Neural cell (in vitro differentiated cells): ENCODE data around the gene NYAP2. TPM values are rescaled to one million over a fixed set of nuclear protein-coding genes. Genes with fewer than 3 reads are reported as not detected.

Experiments used
- H2AFZ ChIP-seq: fragments of 200-600, 300-800 bp; sonication (generic), shearing (Covaris generic); 2 replicates; pipeline ENCODE4 v1.6.0; 2014; ENCODE audit warnings: low read depth, mild to moderate bottlenecking, antibody characterized with exemption, low read length, moderate library complexity
- H3F3A ChIP-seq: fragments of 200-600 bp; shearing (Covaris generic); 2 replicates; pipeline ENCODE4 v1.6.1; 2016; ENCODE audit warnings: mild to moderate bottlenecking, moderate library complexity, mixed read lengths, antibody characterized with exemption, low read length; ENCODE audit not compliant: insufficient read depth, poor library complexity, severe bottlenecking
- H3K27ac ChIP-seq: fragments of 200-600, 300-800 bp; sonication (generic), shearing (Covaris generic); 2 replicates; pipeline ENCODE4 v1.5.1; 2014; ENCODE audit warnings: mild to moderate bottlenecking, low read length, moderate library complexity
- H3K27me3 ChIP-seq: fragments of 300-800, 200-600 bp; sonication (generic), shearing (Covaris generic); 2 replicates; pipeline ENCODE4 v1.6.0; 2014; ENCODE audit warnings: mild to moderate bottlenecking, low read depth, low read length, moderate library complexity; ENCODE audit not compliant: insufficient read depth
- H3K36me3 ChIP-seq: fragments of 300-800, 200-600 bp; sonication (generic), shearing (Covaris generic); 2 replicates; pipeline ENCODE4 v1.5.1; 2014; ENCODE audit warnings: mild to moderate bottlenecking, antibody characterized with exemption, low read length, moderate library complexity; ENCODE audit not compliant: insufficient read depth
- H3K4me2 ChIP-seq: fragments of 300-800, 200-600 bp; sonication (generic), shearing (Covaris generic); 2 replicates; pipeline ENCODE4 v1.6.0; 2014; ENCODE audit warnings: mild to moderate bottlenecking, low read length
- H3K4me3 ChIP-seq: fragments of 300-800, 200-600 bp; sonication (generic), shearing (Covaris generic); 2 replicates; pipeline ENCODE4 v1.5.1; 2014; ENCODE audit warnings: mild to moderate bottlenecking, low read length, moderate library complexity
- H3K79me2 ChIP-seq: fragments of 200-600 bp; shearing (Covaris generic); replicated peaks from 2 replicates; pipeline ENCODE4 v1.6.0; 2014; ENCODE audit warnings: mild to moderate bottlenecking, low read length, moderate library complexity; ENCODE audit not compliant: insufficient read depth
- H3K9ac ChIP-seq: fragments of 300-800, 200-600 bp; sonication (generic), shearing (Covaris generic); 2 replicates; pipeline ENCODE4 v1.6.1; 2016; ENCODE audit warnings: mild to moderate bottlenecking, low read length, mixed read lengths
- H3K9me2 ChIP-seq: fragments of 200-600 bp; shearing (Covaris generic); 2 replicates; pipeline ENCODE4 v1.6.1; 2016; ENCODE audit warnings: mild to moderate bottlenecking, low read length, mixed read lengths; ENCODE audit not compliant: insufficient read depth
- H3K9me3 ChIP-seq: fragments of 200-600, 300-800 bp; sonication (generic), shearing (Covaris generic); 2 replicates; pipeline ENCODE4 v1.6.1; 2016; ENCODE audit warnings: mild to moderate bottlenecking, mixed run types, low read length, moderate library complexity, mixed read lengths
- H4K20me1 ChIP-seq: fragments of 200-600 bp; shearing (Covaris generic); 2 replicates; pipeline ENCODE4 v1.6.1; 2016; ENCODE audit warnings: mild to moderate bottlenecking, mixed run types; ENCODE audit not compliant: insufficient read depth
- EP300 ChIP-seq: fragments of 450-650 bp; conservative IDR thresholded peaks from 2 replicates; pipeline ENCODE4 v1.6.1; 2014; ENCODE audit warnings: antibody characterized with exemption, mild to moderate bottlenecking, moderate library complexity; ENCODE audit not compliant: poor library complexity, severe bottlenecking
- EZH2 ChIP-seq: fragments of 200-600, 300-800 bp; shearing (Covaris generic), sonication (generic); IDR thresholded peaks from 2 replicates; pipeline ENCODE4 v1.6.1; 2014; ENCODE audit warnings: antibody characterized with exemption, low read length, borderline replicate concordance, mild to moderate bottlenecking; ENCODE audit not compliant: insufficient read depth, poor library complexity, severe bottlenecking
- MXI1 ChIP-seq: fragments of 450-650 bp; conservative IDR thresholded peaks from 2 replicates; pipeline ENCODE4 v1.6.1; 2014; ENCODE audit warnings: antibody characterized with exemption, mild to moderate bottlenecking; ENCODE audit not compliant: poor library complexity, severe bottlenecking
- POLR2AphosphoS5 ChIP-seq: IDR thresholded peaks from 2 replicates; pipeline ENCODE4 v1.6.1; 2012
- RAD21 ChIP-seq: fragments of 450-650 bp; conservative IDR thresholded peaks from 2 replicates; pipeline ENCODE4 v1.6.1; 2014; ENCODE audit warnings: antibody characterized with exemption, mild to moderate bottlenecking, moderate library complexity
- SMC3 ChIP-seq: fragments of 450-650 bp; conservative IDR thresholded peaks from 2 replicates; pipeline ENCODE4 v1.6.1; 2014; ENCODE audit warnings: antibody characterized with exemption, mild to moderate bottlenecking, moderate library complexity; ENCODE audit not compliant: poor library complexity
- TAF1 ChIP-seq: IDR thresholded peaks from 2 replicates; pipeline ENCODE4 v1.6.1; 2012; ENCODE audit warnings: low read depth
- polyA plus RNA-seq: library from polyadenylated mRNA; depleted of rRNA; stranded (reverse); fragments of >200 nt; gene quantifications from 2 replicates; pipeline ENCODE4 v1.2.3, GENCODE V29; 2014
- TF ChIP-seq, protein P1 (sequence below): fragments of 450-650 bp; IDR thresholded peaks from 2 replicates; pipeline ENCODE4 v1.5.1; 2014; ENCODE audit warnings: antibody characterized with exemption, mild to moderate bottlenecking, moderate library complexity; ENCODE audit not compliant: poor library complexity, severe bottlenecking
- TF ChIP-seq, protein P2 (sequence below): IDR thresholded peaks from 2 replicates; pipeline ENCODE4 v1.6.1; 2012; ENCODE audit warnings: borderline replicate concordance

The NYAP2 gene
- polyA plus RNA-seq, 1 donor from 2014 or later: 0.98 TPM

DNA sequence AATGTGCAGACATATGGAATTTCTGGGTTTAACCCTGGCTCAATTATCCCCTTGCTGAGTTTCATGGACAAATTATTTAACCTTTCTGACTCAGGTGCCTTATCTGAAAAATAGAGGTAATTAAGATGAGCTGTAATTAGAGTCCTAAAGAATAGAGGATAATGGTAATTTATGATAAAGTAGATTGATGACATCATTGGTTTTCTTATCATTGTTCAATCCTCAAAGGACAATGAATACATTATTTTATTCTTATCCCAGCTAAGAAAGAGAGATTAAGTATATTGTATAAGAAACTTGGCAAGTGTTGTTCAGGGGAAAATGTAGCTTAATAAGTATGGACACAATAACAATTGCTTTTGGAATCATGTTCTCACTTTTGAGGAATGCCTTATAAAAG, 279.3 kb downstream of the NYAP2 start:
- Histone ChIP-seq H4K20me1 (no peaks in the 10 kb centered on the region), H3K4me3 (no peak overlapping the region), H3K36me3 (no peaks in the 10 kb centered on the region), H3K79me2 (no peaks in the 10 kb centered on the region), H2AFZ (no peak overlapping the region), H3K9ac (no peak overlapping the region), H3K9me3 (no peaks in the 10 kb centered on the region), H3K9me2 (no peaks in the 10 kb centered on the region), H3K27ac (no peak overlapping the region), H3K27me3 (no peaks in the 10 kb centered on the region), H3F3A (no peaks in the 10 kb centered on the region), H3K4me2 (no peak overlapping the region)
- TF ChIP-seq, protein P1, sequence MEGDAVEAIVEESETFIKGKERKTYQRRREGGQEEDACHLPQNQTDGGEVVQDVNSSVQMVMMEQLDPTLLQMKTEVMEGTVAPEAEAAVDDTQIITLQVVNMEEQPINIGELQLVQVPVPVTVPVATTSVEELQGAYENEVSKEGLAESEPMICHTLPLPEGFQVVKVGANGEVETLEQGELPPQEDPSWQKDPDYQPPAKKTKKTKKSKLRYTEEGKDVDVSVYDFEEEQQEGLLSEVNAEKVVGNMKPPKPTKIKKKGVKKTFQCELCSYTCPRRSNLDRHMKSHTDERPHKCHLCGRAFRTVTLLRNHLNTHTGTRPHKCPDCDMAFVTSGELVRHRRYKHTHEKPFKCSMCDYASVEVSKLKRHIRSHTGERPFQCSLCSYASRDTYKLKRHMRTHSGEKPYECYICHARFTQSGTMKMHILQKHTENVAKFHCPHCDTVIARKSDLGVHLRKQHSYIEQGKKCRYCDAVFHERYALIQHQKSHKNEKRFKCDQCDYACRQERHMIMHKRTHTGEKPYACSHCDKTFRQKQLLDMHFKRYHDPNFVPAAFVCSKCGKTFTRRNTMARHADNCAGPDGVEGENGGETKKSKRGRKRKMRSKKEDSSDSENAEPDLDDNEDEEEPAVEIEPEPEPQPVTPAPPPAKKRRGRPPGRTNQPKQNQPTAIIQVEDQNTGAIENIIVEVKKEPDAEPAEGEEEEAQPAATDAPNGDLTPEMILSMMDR: no peak
- no peak for TF ChIP-seq RAD21
- TF ChIP-seq, protein P2, sequence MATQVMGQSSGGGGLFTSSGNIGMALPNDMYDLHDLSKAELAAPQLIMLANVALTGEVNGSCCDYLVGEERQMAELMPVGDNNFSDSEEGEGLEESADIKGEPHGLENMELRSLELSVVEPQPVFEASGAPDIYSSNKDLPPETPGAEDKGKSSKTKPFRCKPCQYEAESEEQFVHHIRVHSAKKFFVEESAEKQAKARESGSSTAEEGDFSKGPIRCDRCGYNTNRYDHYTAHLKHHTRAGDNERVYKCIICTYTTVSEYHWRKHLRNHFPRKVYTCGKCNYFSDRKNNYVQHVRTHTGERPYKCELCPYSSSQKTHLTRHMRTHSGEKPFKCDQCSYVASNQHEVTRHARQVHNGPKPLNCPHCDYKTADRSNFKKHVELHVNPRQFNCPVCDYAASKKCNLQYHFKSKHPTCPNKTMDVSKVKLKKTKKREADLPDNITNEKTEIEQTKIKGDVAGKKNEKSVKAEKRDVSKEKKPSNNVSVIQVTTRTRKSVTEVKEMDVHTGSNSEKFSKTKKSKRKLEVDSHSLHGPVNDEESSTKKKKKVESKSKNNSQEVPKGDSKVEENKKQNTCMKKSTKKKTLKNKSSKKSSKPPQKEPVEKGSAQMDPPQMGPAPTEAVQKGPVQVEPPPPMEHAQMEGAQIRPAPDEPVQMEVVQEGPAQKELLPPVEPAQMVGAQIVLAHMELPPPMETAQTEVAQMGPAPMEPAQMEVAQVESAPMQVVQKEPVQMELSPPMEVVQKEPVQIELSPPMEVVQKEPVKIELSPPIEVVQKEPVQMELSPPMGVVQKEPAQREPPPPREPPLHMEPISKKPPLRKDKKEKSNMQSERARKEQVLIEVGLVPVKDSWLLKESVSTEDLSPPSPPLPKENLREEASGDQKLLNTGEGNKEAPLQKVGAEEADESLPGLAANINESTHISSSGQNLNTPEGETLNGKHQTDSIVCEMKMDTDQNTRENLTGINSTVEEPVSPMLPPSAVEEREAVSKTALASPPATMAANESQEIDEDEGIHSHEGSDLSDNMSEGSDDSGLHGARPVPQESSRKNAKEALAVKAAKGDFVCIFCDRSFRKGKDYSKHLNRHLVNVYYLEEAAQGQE: no peak
- TF ChIP-seq EZH2: no peak
- TF ChIP-seq SMC3: no peak
- TF ChIP-seq MXI1: no peak
- TF ChIP-seq POLR2AphosphoS5: no peak
- TF ChIP-seq TAF1: no peak
- TF ChIP-seq EP300: no peak

DNA sequence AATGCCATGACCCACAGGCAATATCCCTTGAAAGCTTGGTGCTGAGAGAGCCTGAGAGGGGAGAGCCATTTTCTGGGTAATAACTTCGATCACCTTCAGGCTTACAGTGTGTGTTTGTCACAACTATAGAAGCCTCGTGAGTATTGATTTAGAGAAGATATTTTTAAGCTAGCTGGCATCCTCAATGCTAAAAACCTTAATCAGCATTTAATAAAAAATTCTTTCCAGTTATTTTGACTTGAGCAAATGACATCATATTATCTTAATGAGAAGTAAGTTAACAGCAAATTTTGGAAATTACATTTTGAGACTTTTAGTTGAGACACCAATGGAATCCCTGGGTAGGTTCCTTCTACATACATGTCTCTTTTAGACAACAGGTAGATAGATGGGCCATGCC, 283.7 kb downstream of the NYAP2 start:
- no peak overlapping the region for H3K27ac ChIP-seq
- no peak overlapping the region for H3K9ac ChIP-seq
- TF ChIP-seq RAD21 (no peak), EZH2 (no peak), SMC3 (no peak), TAF1 (no peak), EP300 (no peak), POLR2AphosphoS5 (no peak), MXI1 (no peak)
- TF ChIP-seq, protein P2: no peak
- TF ChIP-seq, protein P1: no peak
- no peaks in the 10 kb centered on the region for H4K20me1 ChIP-seq
- H3K9me2 ChIP-seq: no peaks in the 10 kb centered on the region
- no peaks in the 10 kb centered on the region for H3K9me3 ChIP-seq
- no peaks in the 10 kb centered on the region for H3K36me3 ChIP-seq
- no peaks in the 10 kb centered on the region for H3K79me2 ChIP-seq
- no peaks in the 10 kb centered on the region for H3F3A ChIP-seq
- H3K4me3 ChIP-seq: no peak overlapping the region
- no peak overlapping the region for H2AFZ ChIP-seq
- H3K4me2 ChIP-seq: no peak overlapping the region
- H3K27me3 ChIP-seq: no peaks in the 10 kb centered on the region
